Left lung (tissue), 14 donors: Measurements from ENCODE around the gene DNAAF5. TPM values are rescaled to one million over a fixed set of nuclear protein-coding genes. Genes with fewer than 3 reads are reported as not detected.
A peak's percentile ranks its signal among the peaks of the same experiment; 100 is the strongest.

Source experiments
- ATAC-seq: fragments of 200-7000 bp; cut with Tn5 transposase; one replicate; pipeline ENCODE4 v1.9.1; 2020; ENCODE audit warnings: moderate library complexity
- DNase-seq, 4 donors: peaks; one replicate each; pipeline ENCODE4 v3.0.0-alpha.2; 2013 to 2020
- H3K27ac ChIP-seq, 2 donors: fragments of 200-600 bp; sonication (generic) in 1 of 2; one replicate each; pipeline versions ENCODE4 v1.5.0 to v1.8.0; 2020 to 2021
- H3K27me3 ChIP-seq, 2 donors: fragments of 200-600 bp; sonication (generic) in 1 of 2; one replicate each; pipeline versions ENCODE4 v1.5.0 to v1.8.0; 2020 to 2021
- H3K36me3 ChIP-seq, 2 donors: fragments of 200-600 bp; sonication (generic) in 1 of 2; one replicate each; pipeline versions ENCODE4 v1.5.0 to v1.8.0; 2020 to 2021
- H3K4me1 ChIP-seq, 2 donors: fragments of 200-600 bp; one replicate each; pipeline ENCODE4 v1.8.0; 2021
- H3K4me3 ChIP-seq, 2 donors: fragments of 200-600 bp; sonication (generic) in 1 of 2; one replicate each; pipeline versions ENCODE4 v1.5.0 to v1.8.0; 2020 to 2021; ENCODE audit warnings: mild to moderate bottlenecking in 1 of 2
- H3K9me3 ChIP-seq, 2 donors: fragments of 200-600 bp; sonication (generic) in 1 of 2; one replicate each; pipeline versions ENCODE4 v1.5.0 to v1.8.0; 2020 to 2021
- intact Hi-C, 2 donors: fragments of 100-400 bp; cut with DNase I; formaldehyde crosslinking; loops; one replicate each; pipeline versions ENCODE4 v1.11.2 to v1.14.2; 2022
- long read RNA-seq, 12 donors: library from polyadenylated mRNA in 2 of 12; unstranded in 2 of 12; transcript quantifications; one replicate each; pipeline ENCODE4 v2.0.0 and lab custom pipeline, GENCODE V29; 2019 to 2026
- polyA plus RNA-seq, 6 donors: library from polyadenylated mRNA; unstranded; fragments of 120-200 nt; gene quantifications; one replicate each; pipeline ENCODE4 v1.2.1, GENCODE V29; 2013; ENCODE audit not compliant: insufficient read length in 6 of 6
- total RNA-seq, 2 donors: library from RNA; stranded (reverse); fragmentation: NEBNext Ultra II Directional; extraction: Animal tissue kit (Norgen Biotek cat#: 25700); gene quantifications; one replicate each; pipeline ENCODE4 v1.2.1, GENCODE V29; 2021
- TF ChIP-seq, protein P1 (sequence below), 2 donors: fragments of 200-600 bp; sonication (generic) in 1 of 2; IDR thresholded peaks; one replicate each; pipeline versions ENCODE4 v1.5.0 to v1.8.0; 2021; ENCODE audit warnings: antibody characterized with exemption in 2 of 2
- donor health status: DM: no; HTN: yes; CAD: no.
- donor health status: DM: no; HTN: no; CAD: no.

The DNAAF5 gene
- total RNA-seq, result 10 to 100 TPM; 19.9 to 28.3 TPM
- 10 to 100 TPM; 24.6 to 30.6 (median 26.2) TPM for polyA plus RNA-seq
- long read RNA-seq, donor 1, partial matches to known transcripts, result 0 of 2 reads
- long read RNA-seq, donor 1, other reads (novel, unspliced or antisense), result 0 of 2 reads
- long read RNA-seq, donor 2, transcript DNAAF5-201 (13 exons, 3,410 nt), result major isoform, 6 of 11 reads
- long read RNA-seq, donor 2, partial matches to known transcripts, result 0 of 11 reads
- long read RNA-seq, donor 2, other reads (novel, unspliced or antisense), result 0 of 11 reads
- long read RNA-seq, donor 3, partial matches to known transcripts, result 0 of 4 reads
- long read RNA-seq, donor 3, other reads (novel, unspliced or antisense), result 0 of 4 reads
- long read RNA-seq, donor 4, partial matches to known transcripts, result 0 of 2 reads
- long read RNA-seq, donor 4, other reads (novel, unspliced or antisense), result 2 of 2 reads
- long read RNA-seq, donor 5, partial matches to known transcripts, result 0 of 2 reads
- long read RNA-seq, donor 5, other reads (novel, unspliced or antisense), result 0 of 2 reads
- long read RNA-seq, donor 6, partial matches to known transcripts, result 0 of 6 reads
- long read RNA-seq, donor 6, other reads (novel, unspliced or antisense), result 0 of 6 reads
- long read RNA-seq, donor 7, partial matches to known transcripts, result 0 of 3 reads
- long read RNA-seq, donor 7, other reads (novel, unspliced or antisense), result 0 of 3 reads
- long read RNA-seq, donor 8, partial matches to known transcripts, result 0 of 6 reads
- long read RNA-seq, donor 8, other reads (novel, unspliced or antisense), result 0 of 6 reads
- long read RNA-seq, donor 9, result 0 reads
- long read RNA-seq, donor 10, partial matches to known transcripts, result 3 of 8 reads
- long read RNA-seq, donor 10, other reads (novel, unspliced or antisense), result 2 of 8 reads
- long read RNA-seq, donor 11, partial matches to known transcripts, result 0 of 7 reads
- long read RNA-seq, donor 11, other reads (novel, unspliced or antisense), result 0 of 7 reads
- long read RNA-seq, donor 12, partial matches to known transcripts, result 0 of 6 reads
- long read RNA-seq, donor 12, other reads (novel, unspliced or antisense), result 0 of 6 reads

GRCh38 chr7:726084-726853 is at the start of gene DNAAF5:
Gene DNAAF5, plus strand, starts transcription at chr7:726699. Its CDS starts 22 bp downstream, at chr7:726721.
- DNase-seq, result peak; percentile 69 to 95 (median 86)
- ATAC-seq, result peak; percentile 97
- Histone ChIP-seq H3K4me1 (peaks cover 6 to 17% of the 10 kb centered on the region in 2 donors), H3K4me3 (peak within 1 kb of the TSS; percentile 73 to 75), H3K36me3 (peaks cover 0 to 20% of the 10 kb centered on the region in 2 donors), H3K9me3 (peaks cover 0 to 2% of the 10 kb centered on the region in 2 donors), H3K27ac (peak within 1 kb of the TSS in 1 of 2 donors; percentile 72), H3K27me3 (no peaks in the 10 kb centered on the region)
- TF ChIP-seq, protein P1, sequence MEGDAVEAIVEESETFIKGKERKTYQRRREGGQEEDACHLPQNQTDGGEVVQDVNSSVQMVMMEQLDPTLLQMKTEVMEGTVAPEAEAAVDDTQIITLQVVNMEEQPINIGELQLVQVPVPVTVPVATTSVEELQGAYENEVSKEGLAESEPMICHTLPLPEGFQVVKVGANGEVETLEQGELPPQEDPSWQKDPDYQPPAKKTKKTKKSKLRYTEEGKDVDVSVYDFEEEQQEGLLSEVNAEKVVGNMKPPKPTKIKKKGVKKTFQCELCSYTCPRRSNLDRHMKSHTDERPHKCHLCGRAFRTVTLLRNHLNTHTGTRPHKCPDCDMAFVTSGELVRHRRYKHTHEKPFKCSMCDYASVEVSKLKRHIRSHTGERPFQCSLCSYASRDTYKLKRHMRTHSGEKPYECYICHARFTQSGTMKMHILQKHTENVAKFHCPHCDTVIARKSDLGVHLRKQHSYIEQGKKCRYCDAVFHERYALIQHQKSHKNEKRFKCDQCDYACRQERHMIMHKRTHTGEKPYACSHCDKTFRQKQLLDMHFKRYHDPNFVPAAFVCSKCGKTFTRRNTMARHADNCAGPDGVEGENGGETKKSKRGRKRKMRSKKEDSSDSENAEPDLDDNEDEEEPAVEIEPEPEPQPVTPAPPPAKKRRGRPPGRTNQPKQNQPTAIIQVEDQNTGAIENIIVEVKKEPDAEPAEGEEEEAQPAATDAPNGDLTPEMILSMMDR (IDR thresholded peaks at IDR 0.05), result no peak
- intact Hi-C loops, result no loop called here

DNA sequence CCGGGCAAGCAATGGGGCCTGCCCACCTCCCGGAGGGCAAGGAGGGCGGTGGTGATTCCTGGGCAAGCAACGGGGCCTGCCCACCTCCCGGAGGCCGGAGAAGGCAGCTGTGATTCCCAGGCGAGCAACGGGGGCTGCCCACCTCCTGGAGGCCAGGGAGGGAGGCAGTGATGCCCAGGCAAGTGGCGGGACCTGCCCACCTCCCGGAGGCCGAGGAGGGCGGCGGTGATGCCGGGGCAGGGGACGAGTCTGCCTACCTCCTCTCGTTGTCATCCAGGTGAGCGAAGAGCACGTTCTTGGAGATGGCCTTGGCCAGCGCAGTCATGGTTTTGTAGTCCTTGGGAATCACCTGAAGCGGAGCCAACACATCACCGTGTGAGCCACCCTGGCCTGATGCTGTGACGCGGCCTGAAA is 49.5 kb upstream of the DNAAF5 start:
- H3K9me3 ChIP-seq, result peaks cover 0 to 5% of the 10 kb centered on the region in 2 donors
- intact Hi-C loops, result no loop called here
- peaks cover 0 to 34% of the 10 kb centered on the region in 2 donors for H3K36me3 ChIP-seq
- TF ChIP-seq, protein P1 (IDR thresholded peaks at IDR 0.05), result no peak
- H3K4me3 ChIP-seq, result no peak overlapping the region
- no peaks in the 10 kb centered on the region for H3K4me1 ChIP-seq
- ATAC-seq (no peak), DNase-seq (no peak)
- H3K27me3 ChIP-seq, result no peaks in the 10 kb centered on the region
- H3K27ac ChIP-seq, result no peak overlapping the region

GRCh38 chr7:680411-681127 is 45.9 kb upstream of the DNAAF5 start:
- TF ChIP-seq, protein P1 (IDR thresholded peaks at IDR 0.05), result no peak
- peaks cover 0 to 23% of the 10 kb centered on the region in 2 donors for H3K9me3 ChIP-seq
- intact Hi-C loops, result no loop called here
- H3K27me3 ChIP-seq, result no peaks in the 10 kb centered on the region
- no peak overlapping the region for H3K27ac ChIP-seq
- H3K4me3 ChIP-seq, result no peak overlapping the region
- DNase-seq (no peak), ATAC-seq (no peak)
- peaks cover 0 to 34% of the 10 kb centered on the region in 2 donors for H3K36me3 ChIP-seq
- no peaks in the 10 kb centered on the region for H3K4me1 ChIP-seq

DNA sequence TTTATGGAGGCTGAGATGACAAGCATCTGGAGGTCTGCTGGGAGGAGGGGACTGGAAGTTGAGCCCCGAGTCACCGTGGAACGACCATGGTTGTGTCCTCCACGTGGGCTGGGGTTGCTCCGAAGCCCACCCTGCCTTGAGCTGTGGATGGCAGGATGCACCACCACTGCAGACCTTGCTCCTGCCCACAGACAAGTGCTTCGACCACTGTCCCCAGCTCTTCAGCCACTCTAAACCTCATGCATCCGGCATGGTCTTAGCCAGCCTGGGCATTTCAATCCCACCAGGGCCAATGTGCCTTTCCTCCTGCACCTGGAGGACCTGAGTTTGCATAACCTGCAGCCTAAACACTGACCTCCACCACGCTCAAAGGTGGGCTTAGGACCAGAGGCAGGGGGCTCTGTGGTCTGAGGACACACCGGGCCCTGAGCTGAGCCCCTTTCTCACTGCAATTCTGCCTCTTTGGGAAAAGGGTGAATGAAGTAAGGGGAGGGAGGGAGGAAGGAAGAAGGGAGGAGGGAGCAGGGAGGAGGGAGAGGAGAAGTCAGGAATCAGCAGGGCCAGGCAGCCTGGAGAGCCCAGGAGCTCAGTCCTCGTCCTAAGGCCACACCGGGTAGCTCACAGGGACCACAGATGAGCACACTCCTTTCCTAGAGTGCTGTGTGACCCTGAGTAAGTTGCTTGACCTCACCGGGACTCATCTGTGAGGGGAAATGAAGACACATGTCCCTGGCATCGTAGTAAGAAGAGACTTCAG is 44.8 kb upstream of the DNAAF5 start:
- H3K4me1 ChIP-seq, result no peaks in the 10 kb centered on the region
- TF ChIP-seq, protein P1 (IDR thresholded peaks at IDR 0.05), result no peak
- H3K27me3 ChIP-seq, result no peaks in the 10 kb centered on the region
- ATAC-seq, result no peak
- peaks cover 0 to 28% of the 10 kb centered on the region in 2 donors for H3K36me3 ChIP-seq
- peaks cover 0 to 34% of the 10 kb centered on the region in 2 donors for H3K9me3 ChIP-seq
- peak in 1 of 4 donors; percentile 36 for DNase-seq
- no peak overlapping the region for H3K27ac ChIP-seq
- intact Hi-C loops, result no loop called here
- H3K4me3 ChIP-seq, result no peak overlapping the region
